ENCODE results near the gene PMFBP1.

Gene PMFBP1

DNA sequence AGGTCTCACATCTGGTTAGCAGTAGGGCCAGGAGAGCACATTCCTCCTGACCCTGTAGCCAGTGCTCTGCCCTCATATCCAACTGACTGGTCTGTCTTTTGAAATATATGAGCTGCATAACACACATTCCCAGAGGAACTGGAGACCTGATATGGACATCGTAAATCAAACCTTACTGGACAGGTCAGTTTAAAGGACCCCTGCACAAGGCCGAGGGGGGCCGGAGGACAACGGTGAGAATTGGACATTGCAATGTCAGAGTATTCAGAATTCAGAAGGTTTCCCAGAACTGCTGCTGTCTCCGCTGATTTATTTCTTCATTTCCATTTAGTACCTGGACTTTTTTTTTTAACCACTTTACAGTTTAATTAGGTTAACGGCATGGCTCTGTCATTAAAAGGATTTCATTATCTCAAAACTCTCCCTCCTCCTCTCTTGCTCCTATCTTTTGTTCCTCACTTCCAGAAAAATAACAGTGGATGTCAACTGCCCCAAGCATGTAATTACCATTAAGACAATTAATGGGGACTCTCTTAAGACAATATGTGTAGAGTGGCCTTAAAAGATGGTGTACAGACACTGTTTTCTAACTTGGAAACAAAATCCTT lies 4.9 kb downstream of the PMFBP1 start:
- TF ChIP-seq GATA3 (IDR thresholded peaks at IDR 0.05; ENCODE audit: low read depth, low read length) (no peak), GATA2 (IDR thresholded peaks at IDR 0.05; ENCODE audit: low read depth, low read length) (no peak)

DNA sequence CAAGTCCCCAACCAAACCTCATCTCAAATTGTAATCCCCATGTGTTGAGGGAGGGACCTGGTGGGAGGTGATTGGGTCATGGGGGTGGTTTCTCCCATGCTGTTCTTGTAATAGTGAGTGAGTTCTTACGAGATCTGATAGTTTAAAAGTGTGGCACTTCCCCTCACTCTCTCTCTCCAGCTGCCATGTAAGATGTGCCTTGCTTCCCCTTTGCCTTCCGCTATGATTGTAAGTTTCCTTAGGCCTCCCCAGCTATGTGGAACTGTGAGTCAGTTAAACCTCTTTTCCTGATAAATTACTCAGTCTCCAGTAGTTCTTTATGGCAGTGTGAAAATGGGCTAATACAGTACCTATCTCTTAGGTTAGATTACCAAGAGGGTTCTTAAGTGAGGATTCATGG lies 5.8 kb downstream of the PMFBP1 start:
- TF ChIP-seq GATA2 (IDR thresholded peaks at IDR 0.05; ENCODE audit: low read depth, low read length): no peak
- TF ChIP-seq GATA3 (IDR thresholded peaks at IDR 0.05; ENCODE audit: low read depth, low read length): no peak

DNA sequence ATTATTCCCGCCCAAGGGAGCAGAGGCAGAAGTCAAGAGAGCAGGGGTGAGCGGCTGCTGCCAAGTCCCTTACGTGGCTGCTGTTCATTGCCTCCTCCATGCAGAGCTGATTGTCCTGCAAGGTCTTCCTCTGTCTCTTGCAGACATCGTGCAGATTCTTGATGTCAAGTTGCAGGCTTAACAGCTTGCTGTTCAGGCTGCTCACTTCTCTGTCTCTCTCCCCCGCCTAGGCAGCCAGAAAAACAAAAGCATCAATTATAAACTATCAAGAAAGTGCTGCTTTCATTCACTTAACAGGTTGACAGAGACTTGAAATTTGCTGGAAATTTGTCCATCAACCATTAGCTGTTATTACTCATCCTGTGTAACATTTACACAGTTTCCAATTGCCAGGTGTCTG lies 7.3 kb downstream of the PMFBP1 start:
- TF ChIP-seq GATA2 (IDR thresholded peaks at IDR 0.05; ENCODE audit: low read depth, low read length) (no peak), GATA3 (IDR thresholded peaks at IDR 0.05; ENCODE audit: low read depth, low read length) (no peak)

DNA sequence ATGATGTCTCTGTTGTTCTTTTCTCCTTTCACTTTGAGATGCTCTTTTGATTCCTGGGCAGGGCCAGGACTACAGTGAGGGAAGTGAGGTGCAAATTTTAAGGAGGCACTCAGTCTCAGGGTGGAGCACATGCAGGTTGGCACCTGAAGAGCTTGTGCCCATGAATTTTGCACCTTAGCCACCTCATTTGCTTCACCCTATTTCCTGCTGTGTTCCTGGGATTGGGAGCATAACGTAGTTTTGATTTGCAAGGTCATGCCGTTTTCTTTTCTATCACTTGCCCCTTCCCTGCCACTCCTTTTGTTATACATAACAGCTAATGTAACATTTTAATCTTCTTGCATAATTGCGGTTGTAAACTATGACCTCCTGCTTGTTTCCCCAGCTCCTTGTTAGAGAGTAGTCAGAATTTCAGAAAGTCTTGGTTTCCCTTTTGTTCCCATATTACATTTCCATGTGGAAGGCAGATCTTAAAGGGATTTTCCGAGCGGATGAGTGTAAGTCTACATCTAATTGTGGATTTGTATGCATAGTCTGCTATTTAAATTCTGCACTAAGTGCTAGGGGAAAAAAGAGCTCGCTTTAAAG lies 9.8 kb downstream of the PMFBP1 start:
- TF ChIP-seq GATA2 (IDR thresholded peaks at IDR 0.05; ENCODE audit: low read depth, low read length): no peak
- TF ChIP-seq GATA3 (IDR thresholded peaks at IDR 0.05; ENCODE audit: low read depth, low read length): no peak

DNA sequence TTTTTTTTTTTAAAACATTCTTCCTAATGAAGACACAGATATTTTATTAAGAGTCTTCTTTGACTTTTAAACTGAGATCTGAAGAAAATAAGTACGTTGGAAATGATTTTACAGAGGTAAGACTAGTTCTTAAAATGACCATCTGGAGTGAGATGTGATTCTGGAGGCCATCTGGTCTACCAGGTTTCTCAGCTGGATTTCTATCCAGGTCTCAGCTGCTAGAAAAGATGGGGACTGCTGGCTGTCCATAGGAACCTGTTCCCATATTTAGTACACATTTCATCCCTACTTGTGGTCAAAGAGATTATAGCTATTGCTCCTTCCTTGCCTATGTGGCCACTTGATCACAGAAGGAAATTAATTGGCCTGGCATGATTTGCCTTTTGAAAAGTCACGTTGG lies 12.2 kb downstream of the PMFBP1 start:
- TF ChIP-seq GATA3 (IDR thresholded peaks at IDR 0.05; ENCODE audit: low read depth, low read length): no peak
- no peak for TF ChIP-seq GATA2 (IDR thresholded peaks at IDR 0.05; ENCODE audit: low read depth, low read length)

DNA sequence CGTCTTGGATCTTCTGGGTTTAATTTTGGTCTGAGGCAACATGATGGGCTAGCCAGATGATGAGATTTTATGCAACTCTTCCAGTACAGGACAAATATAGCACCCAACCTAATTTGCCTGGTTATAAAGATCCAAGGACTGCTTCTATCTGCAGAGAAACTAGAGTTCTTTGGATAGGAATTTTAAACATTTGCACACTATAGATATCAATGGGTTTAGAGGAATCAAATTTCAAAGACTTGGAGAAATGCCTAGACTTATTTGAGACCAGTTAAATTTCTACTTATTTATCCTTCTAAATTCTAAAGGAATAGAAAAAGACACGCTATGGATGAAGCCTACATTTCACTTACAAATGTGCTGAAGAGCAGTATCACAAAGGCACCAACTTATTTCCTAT lies 12.6 kb downstream of the PMFBP1 start:
- TF ChIP-seq GATA2 (IDR thresholded peaks at IDR 0.05; ENCODE audit: low read depth, low read length) (no peak), GATA3 (IDR thresholded peaks at IDR 0.05; ENCODE audit: low read depth, low read length) (no peak)

DNA sequence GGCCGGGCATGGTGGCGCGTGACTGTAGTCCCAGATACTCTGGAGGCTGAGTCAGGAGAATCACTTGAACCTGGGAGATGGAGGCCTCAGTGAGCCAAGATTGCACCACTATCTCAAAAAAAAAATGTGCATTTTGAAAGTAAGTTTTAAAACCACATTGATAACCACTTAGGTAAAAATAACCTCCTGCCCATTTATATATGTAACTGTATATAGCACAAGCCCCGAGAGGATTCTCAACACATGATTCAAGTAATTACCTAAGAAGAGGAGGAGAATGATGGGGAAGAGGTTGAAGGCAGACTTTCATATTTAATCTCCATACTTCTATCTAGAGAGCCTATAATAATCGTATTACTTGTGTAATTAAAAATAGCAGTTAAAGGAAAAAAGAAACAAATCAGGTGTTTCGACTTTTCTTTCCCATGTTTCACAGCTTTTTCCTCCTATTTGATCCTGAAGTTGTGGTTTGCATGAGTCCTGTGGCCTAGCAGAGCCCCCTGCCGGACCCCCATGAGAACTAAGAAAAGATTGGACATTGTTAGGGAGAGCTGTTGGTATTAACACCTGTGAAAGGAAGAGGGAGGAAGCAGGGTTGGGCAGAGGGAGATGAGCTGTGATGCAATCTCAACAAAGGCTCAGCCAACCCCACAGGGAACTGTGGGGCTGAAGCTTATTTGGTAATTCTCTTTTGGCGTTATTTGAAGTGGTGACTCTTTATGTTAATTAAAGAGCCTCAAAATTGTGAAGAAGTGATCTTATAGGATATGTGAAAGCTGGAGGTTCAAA lies 22.1 kb downstream of the PMFBP1 start:
- no peak for TF ChIP-seq GATA2 (IDR thresholded peaks at IDR 0.05; ENCODE audit: low read depth, low read length)
- no peak for TF ChIP-seq GATA3 (IDR thresholded peaks at IDR 0.05; ENCODE audit: low read depth, low read length)

DNA sequence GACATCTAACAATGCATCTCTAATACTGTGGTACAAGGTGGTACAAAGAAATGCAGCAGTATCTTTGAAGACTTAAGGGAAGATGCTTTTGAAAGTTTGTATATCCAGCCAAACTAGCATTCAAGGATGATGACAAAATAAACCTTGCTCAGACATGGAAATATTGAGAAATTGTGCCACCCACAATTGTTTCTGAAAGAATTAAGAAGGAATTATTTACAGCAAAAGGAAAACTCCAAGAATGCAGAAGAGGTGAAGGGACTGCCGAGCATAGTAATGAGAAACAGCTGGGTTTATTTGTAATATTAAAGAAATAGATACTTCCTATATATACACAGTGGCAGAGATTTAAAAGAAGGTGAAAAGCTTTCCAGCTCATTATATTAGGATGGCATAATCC lies 29.5 kb downstream of the PMFBP1 start:
- TF ChIP-seq GATA2 (IDR thresholded peaks at IDR 0.05; ENCODE audit: low read depth, low read length) (no peak), GATA3 (IDR thresholded peaks at IDR 0.05; ENCODE audit: low read depth, low read length) (no peak)

DNA sequence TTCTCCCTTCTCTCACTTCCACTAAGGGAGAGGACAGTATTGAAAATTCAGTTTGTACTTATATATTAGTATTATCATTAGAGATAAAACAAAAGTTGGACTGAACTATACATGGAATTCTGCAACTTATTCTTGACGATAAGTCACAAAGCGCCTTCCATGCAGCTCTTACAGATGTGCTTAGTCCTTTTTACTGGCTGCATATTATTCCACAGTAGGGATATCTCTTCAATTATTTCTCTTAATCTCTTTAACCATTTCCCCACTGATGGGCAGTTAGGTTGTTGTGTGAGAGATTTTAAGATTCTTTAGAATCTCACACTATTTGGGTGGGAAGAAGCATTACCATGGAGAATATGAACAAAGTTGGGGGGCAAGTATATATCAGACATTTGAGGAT lies 32.0 kb downstream of the PMFBP1 start:
- TF ChIP-seq GATA3 (IDR thresholded peaks at IDR 0.05; ENCODE audit: low read depth, low read length) (no peak), GATA2 (IDR thresholded peaks at IDR 0.05; ENCODE audit: low read depth, low read length) (no peak)

DNA sequence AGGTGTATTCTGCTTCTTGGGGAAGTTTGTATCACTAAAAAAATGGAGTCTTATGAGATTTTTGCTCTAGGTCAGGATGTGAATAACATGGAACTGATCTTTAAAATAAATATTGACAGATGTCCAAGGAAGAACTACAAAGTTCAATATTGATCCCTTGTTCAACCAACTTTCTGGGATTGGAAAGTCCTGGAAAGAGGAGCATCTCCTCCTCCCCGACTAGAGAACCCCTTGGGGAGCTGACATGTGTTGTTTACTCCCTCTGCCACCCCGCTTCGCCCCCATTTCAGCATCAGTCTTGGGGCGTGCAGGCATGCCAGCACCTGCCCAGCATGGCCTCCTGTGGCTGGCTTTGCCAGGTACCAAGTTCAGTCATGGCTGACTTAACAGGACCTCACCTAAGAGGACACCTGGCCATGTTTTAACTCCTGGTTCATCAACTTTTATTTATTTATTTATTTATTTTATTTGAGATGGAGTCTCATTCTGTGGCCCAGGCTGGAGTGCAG lies 33.8 kb downstream of the PMFBP1 start:
- TF ChIP-seq GATA3 (IDR thresholded peaks at IDR 0.05; ENCODE audit: low read depth, low read length) (no peak), GATA2 (IDR thresholded peaks at IDR 0.05; ENCODE audit: low read depth, low read length) (no peak)

DNA sequence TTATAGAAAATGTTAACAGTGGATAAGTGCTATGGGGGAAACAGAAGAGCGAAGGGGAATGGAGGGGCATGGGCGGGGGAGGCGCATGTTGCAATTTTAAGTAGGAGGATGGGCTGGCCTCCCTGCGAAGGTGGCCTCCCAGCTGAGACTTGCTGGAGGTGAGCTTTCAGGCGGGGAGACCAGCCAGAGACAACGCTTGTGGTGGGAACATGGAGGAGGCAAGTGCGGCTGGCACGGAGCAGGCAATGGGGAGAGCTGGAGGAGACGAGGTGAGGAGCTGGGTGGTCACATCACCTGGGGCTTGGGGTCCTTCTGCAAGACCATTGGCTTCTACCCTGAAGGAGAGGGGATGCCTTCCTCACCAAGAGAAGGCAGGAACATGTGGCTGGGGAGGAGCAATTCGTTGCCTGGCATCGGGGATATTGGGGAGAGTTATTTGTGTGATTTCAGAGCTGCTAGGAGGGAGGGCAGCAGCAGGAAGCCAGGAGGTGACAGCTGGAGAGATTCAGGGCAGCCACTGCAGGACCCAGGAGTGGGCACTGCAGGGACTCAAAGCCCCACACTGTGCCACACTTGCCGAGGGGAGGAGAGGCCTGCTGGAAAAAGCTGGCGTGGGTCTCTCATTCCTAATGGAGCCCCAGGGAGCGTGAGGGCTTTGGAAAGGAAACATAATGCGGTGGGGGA lies 34.4 kb downstream of the PMFBP1 start:
- TF ChIP-seq GATA2 (IDR thresholded peaks at IDR 0.05; ENCODE audit: low read depth, low read length) (no peak), GATA3 (IDR thresholded peaks at IDR 0.05; ENCODE audit: low read depth, low read length) (no peak)

DNA sequence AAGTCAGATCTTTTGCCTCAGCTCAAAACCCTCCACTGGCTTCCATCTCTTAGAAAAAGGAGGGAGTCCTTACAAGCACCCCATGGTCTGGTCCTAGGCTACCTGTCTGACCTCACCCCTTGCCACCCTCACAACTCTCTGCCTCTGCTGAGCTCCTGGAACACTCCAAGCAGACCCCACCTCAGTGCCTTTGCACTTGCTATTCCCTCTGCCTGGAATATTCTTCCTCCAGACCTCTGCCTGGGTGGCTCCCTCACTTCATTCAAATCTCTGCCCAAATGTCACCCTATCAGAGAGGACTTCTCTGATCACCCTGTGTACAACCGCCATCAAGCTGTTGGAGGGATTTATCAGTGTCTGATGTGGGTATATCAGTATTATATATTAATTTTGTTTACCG lies 37.4 kb downstream of the PMFBP1 start:
- TF ChIP-seq GATA3 (IDR thresholded peaks at IDR 0.05; ENCODE audit: low read depth, low read length): no peak

DNA sequence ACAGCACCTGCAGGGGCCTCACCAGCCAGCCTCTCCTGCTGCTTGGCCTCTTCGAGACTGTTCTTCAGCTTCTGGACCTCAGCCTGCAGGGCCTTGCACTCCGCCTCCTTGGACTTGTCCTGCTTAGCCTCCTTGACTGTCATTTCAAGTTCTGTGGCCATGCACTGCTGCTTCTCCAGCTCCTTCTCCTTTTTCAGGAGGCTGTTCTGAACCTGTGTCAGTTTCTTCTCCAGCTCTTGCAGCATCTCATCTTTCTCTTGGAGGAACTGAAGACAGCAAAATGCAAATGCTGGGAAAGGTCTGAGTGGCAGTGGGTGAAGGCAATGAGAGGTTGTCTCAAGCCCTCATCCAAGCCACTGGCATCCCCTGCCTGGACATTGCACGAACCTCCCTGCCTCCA lies 39.2 kb downstream of the PMFBP1 start:
- no peak for TF ChIP-seq GATA3 (IDR thresholded peaks at IDR 0.05; ENCODE audit: low read depth, low read length)
- no peak for TF ChIP-seq GATA2 (IDR thresholded peaks at IDR 0.05; ENCODE audit: low read depth, low read length)

DNA sequence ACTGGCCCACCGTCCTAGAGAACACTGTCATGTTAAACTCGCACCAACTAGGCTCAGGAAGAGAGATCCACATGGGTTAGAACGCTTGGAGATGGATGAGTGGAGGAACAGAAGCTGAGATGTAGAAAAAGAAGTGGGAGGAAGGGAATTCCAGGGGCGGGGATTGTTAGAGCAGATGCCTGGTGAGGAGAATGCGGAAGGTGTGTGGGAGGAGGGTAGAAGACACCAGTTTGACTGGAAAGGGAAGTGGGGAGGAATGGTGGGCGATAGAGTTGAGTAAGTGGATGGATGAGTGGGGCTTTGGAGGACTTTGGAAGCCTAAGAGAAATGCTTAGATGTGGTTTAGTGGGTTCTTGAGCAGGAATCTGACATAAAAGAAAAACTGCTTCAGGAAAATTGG lies 40.9 kb downstream of the PMFBP1 start:
- TF ChIP-seq GATA3 (IDR thresholded peaks at IDR 0.05; ENCODE audit: low read depth, low read length): no peak
- TF ChIP-seq GATA2 (IDR thresholded peaks at IDR 0.05; ENCODE audit: low read depth, low read length): no peak
